ENCODE results near the gene GPR137B. TPM values are rescaled to one million over a fixed set of nuclear protein-coding genes. Genes with fewer than 3 reads are reported as not detected.

Gene GPR137B
- total and polyA plus RNA-seq, 10 donors: 5.2 to 54.8 (median 37.6) TPM

GRCh38 chr1:236114076-236114747, 28.1 kb upstream of the GPR137B start:
- no peak for DNase-seq

DNA sequence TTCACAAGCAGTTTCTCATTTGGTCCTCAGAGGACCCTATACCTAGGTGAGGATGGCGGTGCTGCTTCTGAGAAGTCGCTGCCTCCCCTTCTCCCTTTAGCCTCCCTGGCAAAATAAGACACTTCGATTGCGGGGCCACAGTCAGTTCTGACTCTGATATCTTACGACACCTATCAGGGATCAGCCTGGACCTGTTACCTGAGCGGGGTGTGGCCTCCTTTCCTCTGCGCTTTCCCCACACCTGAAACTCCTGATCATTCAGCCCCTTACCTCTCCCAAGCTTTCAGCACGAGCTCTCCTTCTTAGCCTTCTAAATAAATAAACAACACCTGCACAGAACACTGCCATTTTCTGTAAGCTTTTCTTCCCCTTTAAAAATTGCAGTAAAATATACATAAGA, 24.6 kb upstream of the GPR137B start:
- no peak for TF ChIP-seq CTCF (IDR thresholded peaks at IDR 0.05 in 8 of 11, conservative IDR thresholded peaks at IDR 0.05 in 3 of 11)
- intact Hi-C loops (cut with DNase I; ENCODE audit: low total_unique reads): no loop called here
- no peaks in the 10 kb centered on the region for H3K9me3 ChIP-seq
- no peaks in the 10 kb centered on the region for H3K36me3 ChIP-seq
- H3K4me3 ChIP-seq: no peak overlapping the region
- DNase-seq: no peak
- no peaks in the 10 kb centered on the region for H3K27me3 ChIP-seq (replicated peaks in 1 of 7)
- 84 to 88% (median 86%) methylated on average over 8 of the region's 8 CpGs for WGBS, 5 donors
- H3K27ac ChIP-seq: no peak overlapping the region
- H3K4me1 ChIP-seq: peaks cover 0 to 20% (median 5%) of the 10 kb centered on the region in 6 donors

More at GRCh38 chr1:236114076-236114747, 28.1 kb upstream of the GPR137B start:
- Histone ChIP-seq H3K4me1 (peaks cover 0 to 4% (median under 1%) of the 10 kb centered on the region in 6 donors), H3K9me3 (no peaks in the 10 kb centered on the region), H3K27ac (no peak overlapping the region), H3K27me3 (replicated peaks in 1 of 7) (peaks cover 0 to 6% (median 0%) of the 10 kb centered on the region in 7 donors), H3K36me3 (no peaks in the 10 kb centered on the region), H3K4me3 (no peak overlapping the region)
- intact Hi-C loops (cut with DNase I; ENCODE audit: low total_unique reads): no loop called here
- TF ChIP-seq CTCF (IDR thresholded peaks at IDR 0.05 in 8 of 11, conservative IDR thresholded peaks at IDR 0.05 in 3 of 11) (no peak), POLR2A (IDR thresholded peaks at IDR 0.05) (no peak), POLR2AphosphoS5 (IDR thresholded peaks at IDR 0.05) (no peak)
- 86 to 95% (median 88%) methylated on average over 5 of the region's 5 CpGs for WGBS, 5 donors

DNA sequence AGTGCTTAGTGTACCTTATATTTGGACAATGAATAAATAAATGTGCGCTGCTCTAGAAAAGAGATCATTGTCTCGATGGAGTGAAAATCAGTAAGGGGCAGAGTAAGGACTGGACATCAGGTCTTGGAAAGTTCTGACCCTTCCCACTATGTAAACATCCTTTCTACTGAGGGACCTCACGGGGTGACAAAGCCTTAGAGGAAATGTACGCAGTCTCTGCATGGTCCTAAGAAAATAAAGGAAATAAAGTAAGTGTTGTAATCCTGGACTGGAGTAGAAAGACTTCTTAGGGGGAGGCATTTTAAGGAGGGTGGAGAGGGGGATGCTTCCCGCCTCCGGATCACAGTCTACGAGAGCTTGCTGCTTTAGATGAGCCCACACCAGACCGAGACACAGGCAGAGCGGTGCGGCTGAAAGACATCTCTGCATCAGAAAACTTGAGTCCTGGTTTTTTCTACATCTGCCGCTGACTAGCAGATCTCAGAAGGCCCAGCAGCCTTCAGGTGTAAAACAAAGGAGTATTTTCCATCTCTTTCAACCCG, 22.3 kb upstream of the GPR137B start:
- DNase-seq: no peak
- peaks cover 0 to 20% (median 5%) of the 10 kb centered on the region in 6 donors for H3K4me1 ChIP-seq
- no peak overlapping the region for H3K27ac ChIP-seq
- no peak for TF ChIP-seq POLR2A (IDR thresholded peaks at IDR 0.05)
- TF ChIP-seq POLR2AphosphoS5 (IDR thresholded peaks at IDR 0.05): no peak
- no peak for TF ChIP-seq CTCF (IDR thresholded peaks at IDR 0.05 in 8 of 11, conservative IDR thresholded peaks at IDR 0.05 in 3 of 11)
- intact Hi-C loops (cut with DNase I; ENCODE audit: low total_unique reads): no loop called here
- no peaks in the 10 kb centered on the region for H3K36me3 ChIP-seq
- no peaks in the 10 kb centered on the region for H3K27me3 ChIP-seq (replicated peaks in 1 of 7)
- H3K9me3 ChIP-seq: no peaks in the 10 kb centered on the region
- WGBS, 5 donors: 64 to 72% (median 70%) methylated on average over 12 of the region's 12 CpGs
- no peak overlapping the region for H3K4me3 ChIP-seq

DNA sequence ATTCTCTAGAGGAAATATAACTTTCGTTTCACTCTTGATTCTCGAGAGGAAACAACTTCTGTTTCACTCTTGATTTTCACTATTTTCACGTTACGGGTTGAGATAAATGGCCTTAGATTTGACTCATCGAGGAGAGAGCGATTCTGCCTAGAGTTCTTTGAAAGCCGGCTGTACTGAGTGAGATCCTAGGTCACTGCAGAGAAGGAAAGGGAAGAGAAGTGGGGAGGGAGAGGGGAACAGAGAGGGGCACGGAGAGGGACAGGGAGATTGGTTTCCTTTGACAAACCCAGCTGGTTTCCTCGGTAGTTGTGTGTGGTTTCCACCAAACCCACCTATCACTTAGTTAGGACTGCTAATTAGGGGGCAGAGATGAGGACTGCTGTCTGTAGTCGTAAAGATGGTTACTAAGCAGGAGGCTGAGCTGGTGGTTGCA, 21.6 kb upstream of the GPR137B start:
- H3K27ac ChIP-seq: peak overlapping the region in 3 of 8 donors; percentile 5 to 42 (median 14)
- peaks cover 0 to 20% (median 5%) of the 10 kb centered on the region in 6 donors for H3K4me1 ChIP-seq
- peak overlapping the region in 2 of 8 donors; percentile 28 to 54 for H3K4me3 ChIP-seq
- 5 to 23% (median 11%) methylated on average over 10 of the region's 10 CpGs for WGBS, 5 donors
- no peaks in the 10 kb centered on the region for H3K9me3 ChIP-seq
- no peaks in the 10 kb centered on the region for H3K27me3 ChIP-seq (replicated peaks in 1 of 7)
- intact Hi-C loops (cut with DNase I; ENCODE audit: low total_unique reads): no loop called here
- DNase-seq: no peak
- no peaks in the 10 kb centered on the region for H3K36me3 ChIP-seq
- TF ChIP-seq POLR2A (IDR thresholded peaks at IDR 0.05) (no peak), CTCF (IDR thresholded peaks at IDR 0.05 in 8 of 11, conservative IDR thresholded peaks at IDR 0.05 in 3 of 11) (no peak), POLR2AphosphoS5 (IDR thresholded peaks at IDR 0.05) (no peak)
